Smooth muscle cell of the brain vasculature (primary cell): Measurements from ENCODE around the gene TRIM68.

Experiments
- DNase-seq: peaks from one replicate; pipeline ENCODE4 v3.0.0-alpha.2; 2012; ENCODE audit warnings: low read depth, low spot score

TRIM68 gene

GRCh38 chr11:4607781-4608666 is at the start of gene TRIM68:
TSS of gene TRIM68 (minus strand) at chr11:4608231. CDS start at chr11:4605504, 2,727 bp downstream.
- peak; percentile 86 for DNase-seq

- no peak for DNase-seq
Measured at GRCh38 chr11:4654635-4655369, 46.8 kb upstream of the TRIM68 start.

- no peak for DNase-seq
Measured at GRCh38 chr11:4647766-4648165, 39.7 kb upstream of the TRIM68 start.

GRCh38 chr11:4645974-4646373 is 37.9 kb upstream of the TRIM68 start:
- DNase-seq: no peak

DNA sequence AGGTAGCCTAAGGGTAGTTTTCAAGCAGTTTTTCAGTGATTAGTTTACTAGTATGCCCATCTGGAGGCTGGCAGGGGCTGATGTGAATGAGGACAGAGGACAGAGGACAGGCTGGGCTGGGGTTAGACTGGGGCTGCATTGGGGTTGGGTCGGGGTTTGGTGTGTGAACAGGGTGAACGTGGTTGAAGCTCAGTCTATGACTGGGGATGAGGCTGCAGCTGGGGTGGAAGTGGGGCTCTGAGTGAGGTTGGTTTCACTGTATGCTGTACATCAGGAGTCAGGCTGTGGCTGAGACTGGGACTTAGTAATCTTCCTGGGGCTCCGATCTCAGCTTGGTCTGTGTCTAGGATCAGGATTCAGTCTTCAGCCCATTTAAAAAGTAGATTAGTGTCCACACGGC is 36.2 kb upstream of the TRIM68 start:
- DNase-seq: no peak

GRCh38 chr11:4643682-4644081 is 35.7 kb upstream of the TRIM68 start, which contains the start of gene OR51E1:
TSS of gene OR51E1 (plus strand) at chr11:4643982. CDS start at chr11:4652527, 8,545 bp downstream.
- no peak for DNase-seq

DNA sequence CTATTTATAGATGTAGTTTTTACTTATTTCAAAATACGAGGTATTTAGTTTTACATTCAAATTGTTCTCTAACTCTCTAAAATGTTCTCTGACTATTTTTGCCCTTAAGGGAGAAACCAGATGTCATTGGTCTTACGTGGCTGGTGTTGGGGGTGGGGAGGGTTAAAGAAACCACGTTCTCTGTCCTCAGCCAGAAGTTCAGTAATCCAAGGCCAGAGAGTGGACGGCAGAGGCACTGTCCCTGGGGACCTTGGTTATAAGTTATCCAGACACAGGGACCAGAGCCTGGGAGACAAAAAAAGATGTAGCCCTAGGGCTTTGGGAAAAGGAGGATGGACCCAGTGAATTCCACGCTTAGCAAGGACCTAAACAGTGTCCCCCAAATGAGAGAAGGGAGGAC is 35.0 kb upstream of the TRIM68 start:
- no peak for DNase-seq

- DNase-seq: no peak
Measured at GRCh38 chr11:4642043-4642442, 34.0 kb upstream of the TRIM68 start.

DNA sequence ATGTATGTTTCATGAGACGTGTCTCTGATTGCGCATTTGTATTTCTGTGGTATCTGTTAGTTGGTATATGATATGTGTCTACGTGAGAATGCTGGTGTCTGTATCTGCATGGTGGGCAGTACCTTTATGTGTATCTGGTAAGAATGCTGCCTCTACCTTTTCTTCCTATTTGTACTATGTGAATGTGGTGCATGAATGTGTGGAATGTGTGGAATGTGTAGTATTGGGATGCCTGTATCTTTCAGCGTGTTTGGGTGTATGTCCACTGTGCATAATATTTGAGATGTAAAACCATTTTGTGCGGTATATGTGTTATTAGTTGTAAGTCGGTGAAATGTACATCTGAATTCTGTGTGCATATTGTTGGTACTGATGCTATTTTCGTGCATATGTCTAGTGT is 33.5 kb upstream of the TRIM68 start:
- no peak for DNase-seq

DNA sequence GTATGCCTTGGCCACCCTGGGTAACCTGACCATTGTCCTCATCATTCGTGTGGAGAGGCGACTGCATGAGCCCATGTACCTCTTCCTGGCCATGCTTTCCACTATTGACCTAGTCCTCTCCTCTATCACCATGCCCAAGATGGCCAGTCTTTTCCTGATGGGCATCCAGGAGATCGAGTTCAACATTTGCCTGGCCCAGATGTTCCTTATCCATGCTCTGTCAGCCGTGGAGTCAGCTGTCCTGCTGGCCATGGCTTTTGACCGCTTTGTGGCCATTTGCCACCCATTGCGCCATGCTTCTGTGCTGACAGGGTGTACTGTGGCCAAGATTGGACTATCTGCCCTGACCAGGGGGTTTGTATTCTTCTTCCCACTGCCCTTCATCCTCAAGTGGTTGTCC is 31.9 kb upstream of the TRIM68 start:
- DNase-seq: no peak

DNA sequence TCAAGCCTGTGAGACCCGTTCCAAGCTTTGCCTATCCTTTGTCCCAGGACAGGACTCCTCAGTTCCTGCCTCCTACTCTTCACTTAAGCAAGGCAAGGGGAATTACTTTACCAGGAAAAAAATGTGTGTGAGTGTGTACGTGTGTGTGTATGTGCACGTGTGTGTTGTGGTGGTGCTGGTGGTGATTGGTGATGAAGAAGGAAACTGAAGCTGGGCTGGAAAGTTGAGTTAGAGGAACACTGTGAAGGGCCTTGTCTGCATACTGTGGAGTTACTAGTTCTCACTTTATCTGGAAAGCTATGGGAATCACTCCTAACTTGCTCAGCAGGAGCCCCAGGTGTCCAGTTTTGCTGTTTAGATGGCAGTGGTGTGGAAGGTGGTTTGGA is 29.6 kb upstream of the TRIM68 start:
- DNase-seq: no peak

DNA sequence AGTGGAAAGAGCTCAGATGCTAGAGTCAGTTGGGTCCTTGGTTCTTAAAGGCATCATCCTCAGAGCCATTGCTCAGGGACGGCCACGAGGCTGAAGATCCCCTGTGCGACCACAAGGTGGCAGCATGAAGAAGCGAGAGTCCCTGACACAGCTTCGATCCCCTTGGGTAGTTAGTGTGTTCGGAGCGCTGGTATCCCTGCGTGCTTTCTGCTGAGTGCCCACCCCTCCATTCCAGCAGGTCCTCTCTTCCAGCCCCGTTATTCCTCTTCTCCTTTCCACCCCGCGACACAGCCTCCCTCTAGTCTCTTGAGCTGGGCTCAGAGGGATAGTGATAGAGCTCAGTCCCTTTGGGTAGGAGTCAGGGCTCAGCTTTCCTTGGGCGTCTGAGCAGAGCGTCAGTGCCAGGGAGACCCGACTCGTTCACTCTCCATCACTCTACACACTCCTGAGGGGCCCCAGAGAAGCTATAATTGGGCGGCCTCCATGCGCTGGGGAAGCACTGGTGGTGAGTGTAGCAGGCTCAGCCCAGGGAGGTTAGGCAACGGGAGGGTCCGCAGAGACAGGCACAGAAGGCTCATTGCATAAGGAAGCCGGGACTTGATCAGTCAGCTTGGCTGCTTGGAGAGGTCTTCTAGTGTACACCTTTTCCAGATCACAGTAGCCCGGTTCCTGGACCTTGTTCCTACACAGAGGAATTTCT is 29.1 kb upstream of the TRIM68 start, which contains the start of gene OR51D1:
Gene OR51D1 (plus strand): TSS at position 516 of the 700 bp plus-strand sequence. CDS start 2,314 bp downstream, outside the sequence.
- DNase-seq: peak; percentile 26

- no peak for DNase-seq
Measured at GRCh38 chr11:4636136-4636535, 28.1 kb upstream of the TRIM68 start.

DNA sequence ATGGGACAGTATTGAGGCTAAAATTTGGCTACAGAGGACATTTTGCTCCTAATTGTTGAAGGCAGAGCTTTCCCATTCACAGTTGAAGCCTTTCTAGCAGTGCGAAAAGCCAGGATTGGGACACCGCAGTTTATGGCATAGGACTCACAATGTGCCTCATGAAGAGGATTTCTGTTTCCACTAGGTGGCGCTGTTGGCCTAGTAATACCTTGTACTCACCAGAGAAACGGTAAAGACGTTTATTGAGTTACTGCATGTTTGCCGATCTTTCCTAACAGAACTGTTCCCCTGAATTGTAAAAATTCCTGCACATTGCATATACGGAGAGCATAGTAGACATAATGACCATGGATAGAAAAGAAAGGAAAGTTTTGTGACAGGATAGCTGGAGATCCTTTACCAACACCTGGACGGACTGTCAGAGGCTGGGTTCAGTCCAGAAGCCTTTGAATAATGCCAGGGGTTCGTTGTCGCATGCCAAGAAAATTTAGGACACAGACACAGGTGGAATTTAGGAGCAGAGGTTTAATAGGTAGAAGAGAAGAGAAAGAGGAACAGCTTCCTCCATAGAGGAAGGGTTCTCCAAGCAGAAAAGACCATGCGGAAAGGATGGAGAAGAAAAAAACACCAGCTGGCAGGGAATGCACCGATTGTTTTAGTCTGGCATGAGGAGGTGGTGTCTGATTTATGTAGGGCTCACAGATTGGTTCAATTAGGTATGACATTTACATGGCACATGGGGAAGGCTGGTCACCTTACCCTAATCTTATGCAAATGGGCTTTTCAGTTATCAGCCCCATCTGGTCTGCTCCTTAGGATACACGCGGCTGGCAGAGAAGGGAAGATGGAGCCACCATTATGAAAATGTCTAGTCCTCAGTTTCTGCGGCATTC is 18.4 kb upstream of the TRIM68 start:
- DNase-seq: no peak

DNA sequence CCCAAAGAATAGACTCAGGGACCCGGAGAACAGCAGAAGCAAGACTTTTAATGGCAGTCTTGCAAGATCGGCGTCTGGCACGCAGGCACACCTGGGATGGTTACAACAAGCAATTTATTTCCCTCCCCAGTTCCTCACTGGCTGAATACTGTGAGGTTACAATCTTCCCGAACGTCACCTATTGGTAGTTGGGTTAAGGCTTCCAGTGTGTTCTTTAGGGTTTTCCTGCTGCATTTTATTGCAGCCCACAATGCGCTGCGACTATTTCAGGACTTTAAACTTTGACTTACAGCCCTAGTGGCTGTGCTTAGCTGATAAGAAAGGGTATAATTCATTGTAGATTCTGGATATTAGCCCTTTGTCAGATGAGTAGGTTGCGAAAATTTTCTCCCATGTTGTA is 11.5 kb upstream of the TRIM68 start:
- DNase-seq: no peak

- no peak for DNase-seq
Measured at GRCh38 chr11:4615856-4616444, 7.9 kb upstream of the TRIM68 start.

DNA sequence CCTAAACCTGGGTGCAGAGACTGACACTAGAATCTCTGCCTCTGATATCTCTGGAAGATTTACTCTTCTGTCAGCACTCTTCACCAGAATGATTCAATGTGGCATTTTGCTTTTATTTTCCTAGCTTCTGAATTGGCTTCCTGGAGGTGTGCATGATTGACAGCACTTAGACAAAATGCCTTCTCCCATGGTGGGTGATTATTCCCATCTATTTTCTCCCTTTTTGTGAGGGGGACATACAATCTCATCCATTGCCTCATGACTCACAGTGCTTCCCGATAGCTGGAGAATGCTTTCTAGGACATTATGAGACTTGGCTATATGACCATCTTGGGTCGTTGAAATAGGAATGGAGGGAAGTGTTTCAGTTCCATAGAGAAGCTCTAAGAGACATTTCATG is 4.0 kb upstream of the TRIM68 start:
- no peak for DNase-seq

DNA sequence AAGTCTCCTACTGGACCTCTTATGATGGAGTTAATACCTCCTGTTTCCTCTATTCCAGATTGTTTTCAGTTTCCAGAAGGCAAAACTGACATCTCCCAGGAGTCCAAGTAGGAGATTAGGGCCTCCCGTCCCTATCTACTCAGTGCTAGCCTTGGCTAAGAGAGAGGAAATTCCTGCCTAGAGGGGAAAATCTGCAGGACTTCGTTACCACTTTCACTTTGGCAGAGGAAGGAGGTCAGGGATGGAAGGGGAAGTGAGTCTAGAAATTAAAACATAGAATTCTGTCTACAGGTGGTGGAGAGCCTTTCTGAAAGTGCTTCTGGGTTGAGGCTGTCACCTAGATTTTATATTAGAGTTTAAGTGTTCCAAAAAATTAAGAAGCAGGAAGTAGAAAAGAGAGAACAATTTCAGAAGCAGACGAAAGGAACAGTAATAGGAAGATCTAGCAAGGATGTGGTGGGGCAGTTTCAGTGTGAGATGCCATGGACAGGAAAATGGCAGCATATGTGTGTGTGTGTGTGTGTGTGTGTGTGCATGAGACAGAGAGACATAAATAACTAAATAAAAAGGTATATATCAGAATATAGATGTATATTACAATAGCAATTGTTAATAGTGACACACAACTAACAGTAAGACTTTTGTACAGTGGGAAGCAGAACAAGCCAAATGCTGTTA is 2.4 kb upstream of the TRIM68 start:
- DNase-seq: no peak

DNA sequence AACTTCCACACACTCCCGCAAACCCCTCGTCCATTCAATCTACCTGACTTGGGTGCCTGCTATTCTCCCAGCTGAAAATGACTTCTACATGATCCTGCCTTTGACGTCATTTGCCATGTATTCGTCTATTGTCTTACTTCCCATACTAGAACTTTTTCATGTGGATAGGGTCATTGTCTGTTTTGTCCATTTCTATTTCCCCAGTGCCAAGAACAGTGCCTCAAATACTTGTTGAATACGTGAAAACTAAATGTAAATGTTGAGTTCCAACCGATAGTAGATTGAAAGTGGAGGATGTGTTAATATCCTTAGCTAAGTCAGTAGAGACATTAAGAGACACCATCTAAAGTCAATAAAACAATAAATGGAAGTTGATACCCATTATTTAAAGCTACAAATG is 935 bp downstream of the TRIM68 start:
- no peak for DNase-seq
